GM08714 (cell line): ENCODE measurements around the gene UCHL1.
"Not testable (repeated sequence)": the region's sequence is repeated elsewhere in the genome, so short reads cannot be mapped to it uniquely, and the experiment has no call there.

ENCODE experiments used
- H3K4me3 ChIP-seq: fragments of 200-500 bp; sonication (Bioruptor generic); 2 replicates; pipeline ENCODE4 v1.5.1; 2014; ENCODE audit warnings: mild to moderate bottlenecking, low read length, inconsistent platforms
- ZNF274 ChIP-seq: IDR thresholded peaks from 2 replicates; pipeline ENCODE4 v1.6.1; 2012; ENCODE audit warnings: mild to moderate bottlenecking, low read depth, low read length

UCHL1 gene

DNA sequence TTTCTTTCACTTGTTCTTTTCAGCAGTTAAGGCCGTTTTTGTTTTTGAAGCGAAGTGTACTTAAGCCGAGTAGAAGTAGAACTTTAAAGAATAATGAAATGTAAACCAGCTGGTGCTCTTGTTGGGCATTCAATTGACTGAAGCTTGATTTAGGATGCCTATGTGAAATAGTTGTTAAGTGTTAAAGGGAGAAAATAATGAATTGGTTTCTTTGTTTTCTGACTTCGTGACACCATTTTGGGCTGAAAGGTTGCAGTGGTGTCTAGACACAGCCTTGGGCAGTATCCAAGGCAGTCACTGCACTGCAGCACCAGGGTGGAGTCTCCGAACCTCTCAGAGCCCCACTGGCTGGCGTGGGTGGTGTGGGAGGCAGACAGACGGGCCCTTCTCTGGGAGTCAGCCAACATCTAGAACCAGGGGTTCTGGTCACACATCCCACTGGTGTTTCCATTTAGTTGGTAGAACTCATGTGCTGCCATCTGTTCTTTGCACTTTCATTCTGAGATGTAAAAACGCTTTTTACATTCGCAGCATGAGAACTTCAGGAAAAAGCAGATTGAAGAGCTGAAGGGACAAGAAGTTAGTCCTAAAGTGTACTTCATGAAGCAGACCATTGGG is 3.5 kb downstream of the UCHL1 start:
- no peak overlapping the region for H3K4me3 ChIP-seq
- TF ChIP-seq ZNF274 = no peak

DNA sequence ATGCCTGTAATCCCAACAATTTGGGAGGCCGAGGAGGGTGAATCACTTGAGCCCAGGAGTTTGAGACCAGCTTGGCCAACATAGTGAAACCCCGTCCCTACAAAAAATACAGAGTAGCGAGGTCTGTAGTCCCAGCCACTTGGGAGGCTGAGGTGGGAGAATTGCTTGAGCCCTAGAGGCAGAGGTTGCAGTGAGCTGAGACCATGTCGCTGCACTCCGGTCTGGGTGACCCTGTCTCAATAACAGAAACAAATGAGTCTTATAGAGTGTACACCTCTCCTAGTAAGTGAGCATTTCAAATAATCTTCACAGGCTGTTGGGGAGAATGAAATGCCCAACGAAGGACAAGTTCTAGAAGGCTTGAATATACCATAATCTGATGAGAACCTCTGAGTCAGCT is 5.5 kb downstream of the UCHL1 start:
- TF ChIP-seq ZNF274 = no peak
- no peak overlapping the region for H3K4me3 ChIP-seq

DNA sequence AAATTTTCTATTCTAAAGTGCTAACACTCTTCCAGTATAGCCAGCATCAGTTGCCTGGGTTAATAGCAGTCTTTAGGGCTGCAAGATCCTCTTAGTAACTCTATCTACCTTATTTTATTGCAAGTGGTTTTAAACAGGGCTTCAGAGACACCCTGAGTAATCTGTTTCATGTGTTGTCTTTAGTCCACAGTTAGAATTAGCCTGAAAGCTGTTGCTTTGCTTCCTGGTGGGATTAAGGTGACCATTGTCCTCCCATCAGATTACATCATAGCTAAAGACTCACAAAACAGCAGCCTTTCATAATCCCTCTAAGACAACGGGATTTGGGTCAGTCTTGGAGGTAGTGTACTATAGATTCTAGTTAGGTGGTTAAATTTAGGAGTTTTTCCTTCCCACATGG is 7.5 kb downstream of the UCHL1 start:
- no peak overlapping the region for H3K4me3 ChIP-seq
- no peak for TF ChIP-seq ZNF274

GRCh38 chr4:41267997-41268396 is 11.3 kb downstream of the UCHL1 start:
- no peak for TF ChIP-seq ZNF274
- no peak overlapping the region for H3K4me3 ChIP-seq

DNA sequence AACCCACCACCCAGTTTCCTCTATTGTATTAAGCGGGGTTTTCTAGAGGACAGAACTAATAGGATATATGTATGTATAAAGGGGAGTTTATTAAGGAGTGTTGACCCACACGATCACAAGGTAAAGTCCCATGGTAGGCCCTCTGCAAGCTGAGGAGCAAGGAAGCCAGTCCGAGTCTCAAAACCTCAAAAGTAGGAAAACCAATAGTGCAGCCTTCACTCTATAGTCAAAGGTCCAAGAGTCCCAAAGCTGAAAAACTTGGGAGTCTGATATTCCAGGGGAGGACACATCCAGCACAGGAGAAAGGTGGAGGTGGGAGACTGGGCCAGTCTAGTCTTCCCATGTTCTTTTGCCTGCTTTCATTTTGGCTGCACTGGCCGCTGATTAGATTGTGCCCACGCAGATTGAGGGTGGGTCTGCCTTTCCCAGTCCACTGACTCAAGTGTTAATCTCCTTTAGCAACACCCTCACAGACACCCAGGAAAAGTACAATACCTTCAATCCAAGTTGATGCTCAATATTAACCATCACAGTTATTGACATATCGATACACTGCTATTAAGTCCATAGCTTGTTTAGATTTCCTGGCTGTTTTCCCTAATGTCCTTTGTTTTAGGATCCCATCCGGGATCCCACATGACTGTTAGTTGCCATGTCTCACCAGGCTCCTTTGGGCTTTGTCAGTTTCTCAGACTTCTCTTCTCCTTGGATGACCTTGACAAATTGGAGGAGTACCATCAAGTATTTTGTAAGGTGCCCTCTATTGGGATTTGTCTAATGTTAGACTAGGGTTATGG is 12.2 kb downstream of the UCHL1 start:
- TF ChIP-seq ZNF274 = no peak
- no peak overlapping the region for H3K4me3 ChIP-seq

DNA sequence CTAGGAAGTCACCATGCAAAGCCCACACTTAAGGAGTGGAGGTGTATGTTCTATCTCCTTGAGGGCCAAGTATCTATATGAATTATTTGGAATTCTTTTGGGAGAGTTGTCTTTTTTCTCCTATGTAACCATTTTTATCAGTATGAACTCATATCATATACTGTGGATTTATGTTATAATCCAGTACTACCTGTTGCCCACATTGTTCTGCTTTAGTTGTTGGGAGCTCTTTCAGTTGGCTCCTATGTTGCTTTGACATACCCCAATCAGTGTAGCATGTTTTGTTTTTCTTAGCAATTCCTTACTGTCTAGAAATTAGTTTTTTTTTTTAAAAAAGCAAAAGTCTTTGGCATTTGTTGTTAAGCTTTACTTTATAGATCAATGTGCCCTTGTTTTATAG is 13.0 kb downstream of the UCHL1 start:
- H3K4me3 ChIP-seq = no peak overlapping the region
- TF ChIP-seq ZNF274 = no peak

DNA sequence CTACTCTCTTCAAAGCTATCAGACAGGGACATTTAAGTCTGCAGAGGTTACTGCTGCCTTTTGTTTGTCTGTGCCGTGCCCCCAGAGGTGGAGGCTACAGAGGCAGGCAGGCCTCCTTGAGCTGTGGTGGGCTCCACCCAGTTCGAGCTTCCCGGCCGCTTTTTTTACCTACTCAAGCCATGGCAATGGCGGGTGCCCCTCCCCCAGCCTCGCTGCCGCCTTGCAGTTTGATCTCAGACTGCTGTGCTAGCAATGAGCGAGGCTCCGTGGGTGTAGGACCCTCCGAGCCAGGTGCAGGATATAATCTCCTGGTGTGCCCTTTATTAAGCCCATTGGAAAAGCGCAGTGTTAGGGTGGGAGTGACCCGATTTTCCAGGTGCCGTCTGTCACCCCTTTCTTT is 19.2 kb downstream of the UCHL1 start:
- not testable (repeated sequence) for H3K4me3 ChIP-seq

DNA sequence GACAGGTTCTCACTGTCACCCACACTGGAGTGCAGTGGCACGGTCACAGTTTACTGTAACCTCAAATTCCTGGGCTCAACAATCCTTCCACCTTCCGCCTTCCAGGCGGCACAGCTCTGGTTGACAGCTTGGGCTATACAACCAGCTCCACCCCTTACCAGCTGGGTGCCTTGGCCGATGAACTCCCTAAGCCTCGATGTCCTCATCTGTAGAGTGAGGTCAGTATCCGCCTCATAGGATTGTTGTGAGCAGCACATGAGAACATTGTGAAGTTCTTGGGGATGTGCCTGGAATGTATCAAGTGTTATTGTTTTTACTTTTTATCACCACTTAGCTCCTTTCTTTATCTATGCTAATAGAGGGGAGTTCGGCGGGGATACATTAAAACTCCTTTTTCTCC is 23.3 kb downstream of the UCHL1 start:
- H3K4me3 ChIP-seq = no peak overlapping the region
- no peak for TF ChIP-seq ZNF274

GRCh38 chr4:41281038-41281634 is 24.4 kb downstream of the UCHL1 start:
- H3K4me3 ChIP-seq = no peak overlapping the region
- TF ChIP-seq ZNF274 = no peak

- no peak for TF ChIP-seq ZNF274
- H3K4me3 ChIP-seq = no peak overlapping the region
These were observed 25.6 kb downstream of the UCHL1 start for GRCh38 chr4:41282366-41282765.

GRCh38 chr4:41285202-41285863 is 28.6 kb downstream of the UCHL1 start:
- TF ChIP-seq ZNF274 = no peak
- no peak overlapping the region for H3K4me3 ChIP-seq

DNA sequence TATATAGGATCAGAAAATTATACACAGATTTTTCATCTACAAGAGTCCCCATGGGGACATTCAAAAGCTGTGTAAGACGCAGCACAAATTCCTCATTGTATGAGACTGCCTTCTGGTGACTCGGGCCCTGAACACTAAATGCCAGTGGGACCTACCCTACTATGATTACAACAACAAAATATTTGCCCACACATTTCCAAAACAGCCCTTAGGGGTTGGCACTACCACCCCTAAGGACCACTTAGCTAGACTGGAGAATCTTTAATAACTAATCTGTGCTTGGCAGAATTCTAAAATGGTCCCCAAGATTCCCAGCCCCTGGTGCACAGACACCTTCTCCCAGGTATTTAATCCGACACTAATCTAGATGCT is 29.1 kb downstream of the UCHL1 start:
- no peak overlapping the region for H3K4me3 ChIP-seq
- no peak for TF ChIP-seq ZNF274

DNA sequence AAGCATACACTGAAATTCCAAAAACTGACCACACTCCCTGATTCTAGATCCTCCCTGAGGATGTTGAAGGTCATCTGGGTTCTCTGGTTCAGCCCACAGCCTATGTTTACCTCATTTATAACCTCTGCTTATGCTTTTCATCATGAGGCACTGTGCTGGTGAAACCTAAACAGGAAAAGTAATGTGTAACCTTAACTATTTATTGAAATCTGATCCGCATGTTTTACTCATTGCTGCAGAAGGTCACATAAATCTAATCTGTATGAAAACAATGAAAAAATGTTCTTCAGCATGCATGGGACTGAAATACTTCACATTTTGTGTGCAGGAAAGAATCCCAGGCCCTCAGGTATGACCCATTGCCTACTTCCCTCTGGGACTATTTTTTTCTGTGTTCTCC is 30.3 kb downstream of the UCHL1 start:
- H3K4me3 ChIP-seq = no peak overlapping the region
- no peak for TF ChIP-seq ZNF274

GRCh38 chr4:41287852-41288251 is 31.1 kb downstream of the UCHL1 start:
- no peak for TF ChIP-seq ZNF274

GRCh38 chr4:41288254-41288653 is 31.5 kb downstream of the UCHL1 start:
- TF ChIP-seq ZNF274 = no peak
- no peak overlapping the region for H3K4me3 ChIP-seq

More at GRCh38 chr4:41287852-41288251, 31.1 kb downstream of the UCHL1 start:
- no peak overlapping the region for H3K4me3 ChIP-seq
